Stimulated activated CD8-positive, alpha-beta memory T cell treated with anti-CD3 and anti-CD28 coated beads, Interleukin-2, amount 100 ng/mL, for 1 hour (primary cell): ENCODE results near the gene SYNJ2.

Source experiments
- DNase-seq, 2 donors: peaks; one replicate each; pipeline ENCODE4 v3.0.0-alpha.2; 2020; ENCODE audit warnings: low read depth in 2 of 2

SYNJ2 gene

DNA sequence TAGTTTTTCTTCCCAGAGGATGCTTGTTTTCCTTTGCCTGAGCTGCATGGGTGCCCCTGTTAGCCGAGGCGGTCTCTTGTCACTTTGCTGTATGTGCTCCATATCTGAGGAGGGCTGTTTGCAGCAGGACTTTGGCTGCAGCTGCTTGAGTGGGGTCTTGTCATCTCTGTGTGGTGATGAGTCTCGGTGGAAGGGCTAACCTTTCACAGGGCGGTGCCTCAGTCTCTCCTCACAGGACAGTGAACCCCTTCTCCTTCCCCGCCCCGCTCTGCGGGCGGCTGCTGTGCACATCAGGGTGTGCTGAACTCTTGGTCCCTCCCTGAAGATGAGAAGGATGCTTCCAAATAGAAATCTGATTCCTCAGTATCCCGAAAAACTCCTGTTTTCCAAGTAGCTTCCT lies 75.1 kb downstream of the SYNJ2 start:
- no peak for DNase-seq

DNA sequence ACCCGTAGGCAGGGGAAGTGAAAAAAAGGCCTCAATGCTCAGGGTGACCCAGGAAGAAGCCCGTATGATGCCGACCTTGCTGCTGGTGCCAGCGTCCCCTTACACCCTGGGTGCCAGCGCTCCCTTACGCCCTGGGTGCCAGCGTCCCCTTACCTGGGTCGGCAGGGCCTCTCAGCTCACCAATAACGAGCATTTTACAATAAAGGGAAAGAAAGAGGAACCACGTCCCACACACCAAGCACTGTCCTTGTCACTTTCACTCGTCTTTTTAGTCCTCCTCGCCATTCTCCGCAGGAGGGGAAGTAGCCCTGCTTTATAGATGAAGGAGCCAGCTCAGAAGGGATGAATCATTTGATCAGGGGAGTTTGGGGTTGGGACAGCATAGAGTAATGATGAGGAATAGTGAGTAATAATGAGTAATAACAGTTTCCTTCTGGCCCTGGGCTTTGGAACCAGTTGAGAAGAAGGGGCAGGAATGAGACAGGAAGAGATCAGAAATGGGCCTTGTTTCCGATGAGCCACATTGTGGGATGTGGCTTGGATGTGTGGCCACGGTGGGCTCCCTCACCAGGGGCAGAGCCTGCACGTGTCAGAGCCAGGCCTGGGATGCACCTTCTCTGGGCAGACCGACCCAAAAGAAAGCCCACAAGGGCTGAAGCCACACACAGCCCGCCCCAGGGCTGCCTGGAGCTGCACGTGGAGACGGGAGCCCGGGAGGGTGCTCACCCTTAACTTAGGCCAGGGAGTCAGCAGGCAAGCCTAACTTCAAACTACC lies 75.7 kb downstream of the SYNJ2 start:
- no peak for DNase-seq

DNA sequence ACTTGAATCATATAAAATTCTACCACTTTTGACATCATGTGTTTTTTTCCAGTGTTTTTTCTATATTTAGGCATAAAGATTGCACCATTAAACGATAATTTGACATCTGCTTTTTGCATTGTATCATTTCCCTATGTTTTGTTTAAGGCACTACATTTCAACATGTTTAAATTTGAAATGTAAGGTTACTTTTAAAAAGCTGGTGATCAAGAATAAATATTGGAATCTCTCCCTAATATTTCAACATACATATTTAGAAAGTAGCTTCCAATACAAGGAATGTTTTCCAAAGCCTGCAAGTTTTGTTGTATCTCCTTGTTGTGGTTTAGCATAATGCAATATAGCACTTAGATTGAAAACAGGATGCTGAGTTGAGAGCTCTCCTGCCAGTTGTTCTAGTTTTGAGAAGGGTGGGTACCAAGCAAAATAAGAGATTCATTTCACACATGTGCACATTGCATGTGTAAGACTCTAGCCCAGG lies 76.5 kb downstream of the SYNJ2 start:
- DNase-seq, result no peak

DNA sequence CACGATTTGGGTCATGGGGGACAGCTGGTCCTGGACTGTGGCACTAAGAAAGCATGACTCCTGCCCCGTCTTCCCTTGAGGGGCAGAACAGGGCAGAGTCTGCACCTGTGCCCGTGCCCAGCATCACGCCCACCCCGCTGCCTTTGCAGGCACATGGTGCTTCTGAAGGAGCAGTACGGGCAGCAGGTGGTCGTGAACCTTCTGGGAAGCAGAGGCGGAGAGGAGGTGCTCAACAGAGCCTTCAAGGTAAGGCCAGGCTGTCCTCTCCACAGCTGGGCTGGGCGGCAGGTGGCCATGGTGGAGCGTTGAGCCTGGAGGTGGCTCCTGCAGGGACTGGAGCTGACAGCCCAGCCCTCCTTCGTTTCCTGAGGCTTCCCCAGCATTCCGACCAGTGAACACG lies 77.4 kb downstream of the SYNJ2 start:
- DNase-seq, result no peak

DNA sequence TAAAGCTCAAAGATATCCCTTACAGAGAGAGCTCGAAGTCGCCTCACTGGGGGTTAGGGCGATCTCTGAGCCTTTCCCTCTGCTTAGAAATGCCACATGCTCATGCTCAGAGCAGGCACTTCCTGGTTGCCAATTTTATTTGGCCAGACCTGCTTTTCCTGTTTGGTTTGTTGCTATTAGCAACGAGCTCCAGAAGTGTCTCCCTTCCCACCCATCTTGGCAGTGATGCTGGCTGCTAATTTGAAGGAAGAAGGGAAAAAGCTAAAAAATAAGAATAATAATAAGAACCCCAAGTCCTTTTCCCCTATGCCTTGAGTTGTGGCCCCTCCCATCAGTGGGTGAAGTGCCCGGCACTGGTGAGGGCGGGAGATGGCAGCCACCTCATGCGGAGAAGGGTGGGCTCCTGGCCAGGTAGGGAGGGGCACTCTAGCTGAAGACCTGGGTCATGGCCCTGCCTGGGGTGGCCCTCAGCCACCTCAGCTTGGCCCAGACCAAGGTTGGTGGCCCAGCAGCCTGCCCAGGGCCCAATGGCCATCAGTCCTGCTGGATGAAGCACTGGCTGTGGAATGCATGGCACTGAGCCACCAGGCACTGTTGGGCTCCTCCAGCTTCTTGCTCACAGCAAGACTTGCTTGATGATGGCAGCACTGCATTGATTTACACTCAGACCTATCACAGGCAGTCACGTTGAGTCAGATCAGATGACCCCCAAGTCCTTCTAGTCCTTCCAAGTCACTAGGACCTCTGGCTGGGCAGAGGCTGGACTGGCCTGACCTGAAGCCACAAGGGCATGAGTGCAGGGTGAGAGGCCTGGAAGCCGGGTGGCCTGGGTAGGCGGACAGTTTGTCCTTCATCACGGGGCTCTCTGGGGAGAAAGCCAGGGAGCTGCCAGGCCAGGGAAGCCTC lies 79.0 kb downstream of the SYNJ2 start:
- DNase-seq, result no peak

DNA sequence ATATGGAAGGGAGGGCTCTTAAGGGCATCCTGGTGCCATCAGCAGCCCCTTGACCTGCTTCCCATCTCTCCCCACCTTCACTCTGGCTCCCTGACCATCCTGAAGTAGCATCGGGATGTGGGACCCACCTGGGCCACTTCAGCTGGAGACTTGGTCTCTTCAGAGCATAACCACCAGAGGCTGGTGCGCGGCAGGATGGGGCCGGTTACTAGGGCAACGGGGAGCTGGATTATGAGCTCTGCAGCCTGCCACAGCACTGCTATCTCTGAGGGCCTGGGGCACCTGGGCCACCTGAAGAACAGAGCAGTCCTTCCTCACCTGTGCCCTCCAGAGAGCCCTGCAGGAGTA lies 79.7 kb downstream of the SYNJ2 start:
- no peak for DNase-seq

DNA sequence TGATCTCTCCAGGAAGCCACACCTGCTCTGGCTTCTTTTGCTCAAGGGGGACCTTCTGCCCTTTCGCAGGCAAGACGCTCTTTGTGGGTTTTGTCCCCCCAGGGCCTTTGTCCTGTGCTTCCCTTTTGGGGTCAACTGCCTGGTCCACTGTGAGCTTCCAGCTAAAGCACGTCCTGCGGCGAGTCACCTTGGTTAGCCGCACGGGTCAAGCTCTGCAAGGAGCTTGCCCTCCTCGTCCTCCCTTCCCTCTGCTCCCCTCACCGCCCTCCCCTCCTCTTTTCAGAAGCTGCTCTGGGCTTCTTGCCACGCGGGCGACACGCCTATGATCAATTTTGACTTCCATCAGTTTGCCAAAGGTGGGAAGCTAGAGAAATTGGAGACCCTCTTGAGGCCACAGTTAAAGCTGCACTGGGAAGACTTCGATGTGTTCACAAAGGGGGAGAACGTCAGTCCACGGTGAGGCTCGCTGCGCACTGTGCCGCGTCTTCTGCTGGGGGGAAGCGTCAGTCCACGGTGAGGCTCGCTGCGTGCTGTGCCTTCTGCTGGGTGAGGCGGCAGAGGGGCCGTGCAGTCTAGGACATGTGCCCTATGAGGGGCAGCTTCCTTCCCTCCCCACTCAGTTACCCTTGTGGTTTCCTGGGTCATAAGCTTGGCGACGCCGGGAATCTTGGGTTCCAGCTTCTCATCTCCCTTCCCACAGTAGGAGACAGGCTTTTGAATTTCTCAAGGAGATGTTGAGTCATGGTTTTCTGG lies 80.2 kb downstream of the SYNJ2 start:
- DNase-seq, result no peak

DNA sequence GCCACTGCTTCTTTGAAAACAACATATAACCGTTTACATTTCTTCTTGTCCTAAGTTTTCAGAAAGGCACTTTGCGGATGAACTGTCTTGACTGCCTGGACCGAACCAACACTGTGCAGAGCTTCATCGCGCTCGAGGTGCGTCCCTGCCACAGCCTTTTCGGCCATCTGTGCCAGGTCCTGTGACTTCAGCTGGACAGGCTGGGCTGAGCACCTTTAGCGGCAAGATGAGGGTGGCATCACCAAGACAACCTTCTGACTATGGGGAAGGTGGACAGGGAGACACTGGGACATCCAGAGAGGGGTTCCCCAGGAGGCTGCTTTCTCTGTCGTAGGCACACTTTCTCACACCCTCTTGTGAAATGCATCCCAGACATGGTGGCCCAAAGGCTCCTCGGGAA lies 82.1 kb downstream of the SYNJ2 start:
- no peak for DNase-seq

DNA sequence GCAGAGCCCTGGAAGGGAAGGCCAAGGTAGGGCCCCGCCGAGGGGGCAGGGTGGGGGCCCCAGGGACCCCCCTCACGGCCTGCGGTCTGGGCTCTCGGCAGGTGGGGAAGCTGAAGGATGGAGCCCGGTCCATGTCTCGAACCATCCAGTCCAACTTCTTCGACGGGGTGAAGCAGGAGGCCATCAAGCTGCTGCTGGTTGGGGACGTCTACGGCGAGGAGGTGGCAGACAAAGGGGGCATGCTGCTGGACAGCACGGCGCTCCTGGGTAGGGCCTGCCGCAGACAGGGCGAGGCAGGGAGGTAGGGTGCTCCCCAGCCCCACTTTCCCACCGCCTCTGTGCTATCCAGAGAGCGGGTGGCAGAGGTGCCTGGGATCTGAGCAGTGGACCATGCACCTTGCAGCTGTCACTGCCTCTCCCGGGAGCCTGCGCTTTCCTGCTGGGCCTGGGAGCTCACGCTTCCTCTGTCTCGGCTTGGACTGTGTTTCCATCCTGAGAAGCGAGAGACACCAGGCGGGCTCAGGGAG lies 83.1 kb downstream of the SYNJ2 start:
- no peak for DNase-seq

DNA sequence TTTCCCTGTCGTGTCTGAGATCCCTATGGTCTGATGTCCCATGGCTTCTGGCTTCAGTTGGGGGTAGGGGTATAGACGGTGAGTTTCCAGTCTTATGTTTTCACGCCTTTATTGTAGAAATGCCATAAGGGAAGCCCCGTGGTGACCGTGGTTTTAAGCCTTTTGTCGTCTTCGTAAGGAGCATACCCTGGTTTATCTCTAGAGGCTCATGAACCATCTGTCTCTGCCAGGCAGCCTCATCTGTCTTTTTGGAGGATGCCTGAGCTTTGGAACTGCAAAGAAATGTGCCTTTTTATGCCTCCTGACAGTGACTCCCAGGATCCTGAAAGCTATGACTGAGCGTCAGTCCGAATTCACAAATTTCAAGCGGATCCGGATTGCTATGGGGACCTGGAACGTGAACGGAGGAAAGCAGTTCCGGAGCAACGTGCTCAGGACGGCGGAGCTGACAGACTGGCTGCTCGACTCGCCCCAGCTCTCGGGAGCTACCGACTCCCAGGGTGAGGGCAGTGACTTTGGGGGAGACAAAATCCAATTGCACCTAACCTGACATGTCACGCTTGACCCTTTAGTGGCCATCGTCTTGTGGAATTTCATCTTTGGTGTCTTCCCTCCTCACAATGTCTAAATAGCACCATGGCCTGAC lies 84.6 kb downstream of the SYNJ2 start:
- no peak for DNase-seq

DNA sequence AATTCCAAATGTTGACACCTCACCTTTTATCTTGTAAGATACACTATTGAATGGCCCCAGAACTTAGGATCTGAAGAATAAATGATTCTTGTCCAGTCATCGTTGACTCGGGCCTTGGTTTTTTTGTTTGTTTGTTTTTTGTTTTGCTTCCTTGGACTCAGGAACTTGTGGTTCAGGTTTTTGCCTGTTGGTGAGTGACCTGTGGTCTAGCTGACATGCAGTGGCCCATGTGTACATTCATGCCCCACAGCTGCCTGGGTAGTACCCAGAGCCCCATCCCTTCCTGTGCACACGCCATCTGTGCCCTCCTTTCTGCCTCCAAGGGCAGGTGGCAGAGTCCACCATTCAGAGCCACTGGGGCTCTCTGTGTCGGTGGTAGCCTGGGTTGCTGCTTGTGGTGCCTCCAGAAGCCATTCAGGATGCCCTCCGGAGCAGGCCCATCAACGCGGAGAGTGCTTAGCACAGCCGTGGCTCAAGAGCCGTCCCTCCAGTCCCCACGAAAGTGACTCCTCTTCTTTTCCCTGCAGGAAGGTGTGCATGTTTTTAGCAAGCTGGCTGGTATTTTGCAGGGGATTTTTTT lies 85.9 kb downstream of the SYNJ2 start:
- no peak for DNase-seq

DNA sequence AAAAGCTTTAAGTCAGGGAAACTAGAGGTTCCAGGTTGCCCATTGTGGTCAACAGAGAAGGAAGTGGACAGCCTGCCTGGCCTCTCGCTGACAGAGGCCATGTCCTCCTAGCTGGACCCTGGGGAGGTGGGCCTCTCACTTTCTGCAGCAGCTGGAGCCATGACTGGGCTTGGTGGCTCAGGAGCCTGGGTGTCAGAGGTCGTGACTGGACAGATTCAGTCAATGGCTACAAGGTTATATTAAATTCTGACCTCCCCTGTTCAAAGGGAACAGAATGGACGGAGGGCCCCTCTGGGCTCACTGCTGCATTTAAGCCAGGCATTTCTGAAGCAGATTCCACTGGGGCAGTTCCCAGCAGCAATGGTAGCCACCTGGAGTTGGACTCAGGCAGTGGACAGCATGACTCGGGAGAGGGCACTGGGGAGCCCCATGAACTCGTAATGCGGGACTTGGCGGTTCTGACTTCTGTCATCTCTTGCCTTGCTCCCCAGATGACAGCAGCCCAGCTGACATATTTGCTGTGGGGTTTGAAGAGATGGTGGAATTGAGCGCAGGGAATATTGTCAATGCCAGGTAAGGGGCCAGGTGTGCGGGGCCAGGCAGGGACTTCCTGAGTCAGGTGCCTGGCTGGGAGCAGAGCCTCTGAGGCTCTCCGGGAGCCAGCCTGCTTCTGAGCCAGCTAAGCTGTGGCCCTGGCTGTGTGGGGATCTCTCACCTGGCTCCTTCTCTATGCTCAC lies 86.7 kb downstream of the SYNJ2 start:
- no peak for DNase-seq

DNA sequence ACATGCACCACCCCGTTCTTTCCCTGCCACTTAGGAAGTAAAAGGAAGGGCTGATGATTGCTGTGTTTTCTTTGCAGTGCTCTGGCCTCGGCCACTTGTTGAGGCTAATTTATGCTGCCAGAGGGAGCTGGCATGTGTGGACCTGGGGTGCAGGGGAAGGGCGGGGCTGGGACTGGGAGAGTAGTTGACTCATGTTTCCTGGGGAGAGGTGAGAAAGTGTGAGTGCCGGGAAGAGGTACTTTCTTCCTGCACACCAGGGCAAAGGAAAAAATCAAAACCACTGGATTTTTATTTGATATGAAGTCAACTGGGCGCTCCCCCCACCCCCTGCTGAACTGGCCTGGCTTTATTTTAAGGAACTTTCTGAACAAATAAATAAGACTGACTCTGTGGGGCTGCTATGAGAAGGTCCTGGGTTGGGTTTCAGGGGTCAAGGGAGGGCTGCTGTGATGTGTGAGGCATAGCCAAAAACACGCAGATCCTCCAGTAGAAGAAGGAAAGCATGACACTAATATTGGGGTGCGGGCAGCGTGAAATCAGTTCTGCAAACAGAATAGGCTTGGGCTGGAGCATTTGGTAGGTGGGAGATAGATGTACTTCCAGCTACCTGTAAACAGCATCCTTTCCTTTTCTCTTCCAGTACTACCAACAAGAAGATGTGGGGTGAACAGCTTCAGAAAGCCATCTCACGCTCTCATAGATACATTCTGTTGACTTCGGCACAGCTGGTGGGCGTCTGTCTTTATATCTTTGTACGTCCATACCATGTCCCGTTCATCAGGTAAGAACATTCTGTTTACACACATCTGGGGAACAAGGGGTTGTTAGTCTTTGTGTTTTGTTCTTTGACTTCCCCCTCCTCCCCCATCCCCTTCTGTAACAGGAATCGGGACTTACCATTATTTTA lies 87.5 kb downstream of the SYNJ2 start:
- no peak for DNase-seq

DNA sequence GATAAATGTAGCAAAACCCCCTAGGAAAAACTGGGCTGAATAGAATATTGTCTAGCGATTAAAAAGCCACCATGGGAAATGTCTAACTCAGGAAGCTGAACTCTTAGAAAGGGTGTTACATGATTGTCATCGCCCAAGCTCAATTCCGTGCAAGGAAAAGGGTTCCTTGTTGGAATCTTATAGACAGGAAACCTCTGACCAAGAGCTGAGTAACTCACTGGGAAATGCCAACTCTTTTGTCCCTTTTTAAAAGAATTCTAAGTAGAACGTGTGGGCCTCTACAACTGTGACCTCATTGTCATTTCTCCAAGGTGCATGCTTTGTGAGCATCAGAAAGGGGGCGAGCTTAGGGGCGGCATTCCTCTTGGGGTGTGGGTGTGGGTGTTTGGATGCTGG lies 88.1 kb downstream of the SYNJ2 start:
- DNase-seq, result no peak

DNA sequence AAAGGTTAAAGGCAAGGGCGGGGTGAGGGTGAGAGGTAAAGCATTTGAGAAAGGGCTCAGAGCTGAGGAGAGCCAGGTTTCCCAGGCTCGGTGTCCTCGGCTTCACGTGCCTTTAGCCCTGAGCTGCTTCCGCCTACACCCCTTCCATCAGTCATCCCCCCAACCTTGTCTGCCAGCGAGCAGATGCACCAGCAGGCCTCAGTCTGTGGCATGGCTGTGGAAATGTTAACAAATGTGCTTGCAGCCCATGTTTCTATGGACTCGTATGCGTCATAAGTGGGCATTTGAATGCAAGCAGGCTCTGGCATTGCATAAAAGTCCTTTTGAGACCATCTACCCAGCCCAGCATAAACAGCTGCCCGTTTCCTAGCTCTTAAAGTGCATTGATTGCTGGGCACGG lies 88.8 kb downstream of the SYNJ2 start:
- DNase-seq, result no peak

DNA sequence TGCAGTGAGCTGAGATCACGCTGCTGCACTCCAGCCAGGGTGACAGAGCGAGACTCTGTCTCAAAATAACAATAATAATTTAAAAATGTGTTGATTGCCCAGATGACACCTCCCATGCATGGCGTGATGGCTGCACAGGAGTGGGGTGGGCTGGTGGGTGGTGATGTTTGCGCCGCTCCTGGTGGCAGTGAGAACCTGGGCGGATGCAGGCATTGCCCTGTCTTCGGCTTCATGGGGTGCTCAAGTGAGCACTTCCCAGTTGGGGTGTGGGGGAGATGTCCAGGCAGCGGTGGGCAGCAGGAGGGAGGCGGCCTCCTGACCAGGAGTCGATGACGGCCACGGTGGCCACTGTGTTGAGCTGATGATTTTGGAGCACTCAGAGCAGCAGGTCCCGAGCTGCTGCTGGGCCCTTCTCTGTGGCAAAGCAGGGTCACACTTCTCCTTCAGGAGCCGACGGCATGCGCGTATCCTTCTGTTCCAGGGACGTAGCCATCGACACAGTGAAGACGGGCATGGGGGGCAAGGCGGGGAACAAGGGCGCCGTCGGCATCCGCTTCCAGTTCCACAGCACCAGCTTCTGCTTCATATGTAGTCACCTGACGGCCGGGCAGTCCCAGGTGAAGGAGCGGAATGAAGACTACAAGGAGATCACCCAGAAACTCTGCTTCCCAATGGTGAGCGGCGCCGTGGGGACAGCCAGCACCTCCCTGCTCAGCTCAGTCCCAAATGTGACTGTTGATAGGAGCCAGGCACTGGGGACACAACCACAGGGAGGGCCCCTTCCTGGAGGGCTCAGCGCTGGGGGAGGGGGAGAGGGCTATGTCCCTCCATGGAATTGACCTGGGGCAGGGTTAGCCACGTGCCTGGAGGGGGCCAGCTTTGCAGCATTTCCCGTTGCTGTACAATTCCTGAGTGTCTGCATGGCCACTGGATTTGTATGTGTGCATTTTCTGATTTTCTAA lies 89.7 kb downstream of the SYNJ2 start:
- no peak for DNase-seq

DNA sequence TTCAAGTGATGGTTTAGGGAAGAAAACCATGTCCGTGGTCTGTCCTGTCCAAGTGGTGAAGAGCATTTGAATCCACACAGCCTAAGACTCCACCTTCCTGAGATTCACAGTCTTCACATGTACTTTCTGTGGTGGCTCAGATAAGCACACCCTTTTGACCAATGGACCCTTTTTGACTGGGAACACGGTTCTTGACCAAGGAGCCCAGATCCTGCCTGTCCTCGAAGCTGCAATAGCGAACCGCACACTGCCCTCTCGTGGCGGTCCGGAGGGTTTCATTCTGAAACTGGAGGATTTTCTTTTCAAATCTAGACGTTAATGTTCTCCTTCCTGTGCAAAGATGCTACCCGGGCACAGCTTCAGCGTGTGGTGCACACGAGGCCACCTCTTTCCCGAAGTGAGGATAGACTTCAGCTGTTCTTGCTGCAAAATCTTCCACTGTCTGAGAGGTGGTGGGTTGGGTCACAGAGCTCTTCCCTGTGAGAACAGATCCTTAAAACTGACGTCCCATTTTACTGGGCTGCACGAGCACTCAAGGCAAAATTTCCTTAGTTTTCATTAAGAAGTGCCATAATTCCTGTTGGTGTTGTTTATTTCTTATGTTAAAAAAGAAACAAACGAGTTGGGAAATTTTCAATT lies 90.5 kb downstream of the SYNJ2 start:
- DNase-seq, result peak; percentile 31 to 55

DNA sequence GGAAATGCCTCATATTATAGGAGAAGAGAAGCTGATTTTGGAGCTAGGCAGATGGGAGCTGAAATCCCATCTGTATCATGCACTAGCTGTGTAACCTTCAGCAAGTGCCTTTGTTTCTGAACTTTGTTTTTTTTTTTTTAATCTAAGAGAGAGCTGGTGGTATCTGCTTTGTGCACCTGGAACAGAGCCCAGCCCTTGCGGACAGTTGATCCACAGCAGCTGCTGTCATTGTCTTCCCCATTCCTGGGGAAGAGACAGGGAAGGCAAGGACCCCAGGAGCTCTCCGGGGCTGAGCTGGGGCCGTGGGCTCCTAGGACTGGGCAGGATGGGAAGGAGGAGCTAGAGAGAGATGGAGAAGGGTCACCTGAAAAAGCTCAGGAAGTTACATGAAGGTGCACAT lies 92.1 kb downstream of the SYNJ2 start:
- no peak for DNase-seq
